K562 (cell line): ENCODE results near the gene CCDC158. TPM values are rescaled to one million over a fixed set of nuclear protein-coding genes. Genes with fewer than 3 reads are reported as not detected.
A peak's percentile ranks its signal among the peaks of the same experiment; 100 is the strongest.

ENCODE experiments used
- CBX1 ChIP-seq: sonication (generic); IDR thresholded peaks from 2 replicates; pipeline ENCODE4 v1.6.1; 2016; ENCODE audit warnings: antibody characterized with exemption, low read depth, mild to moderate bottlenecking
- DPF2 ChIP-seq: fragments of 450-650 bp; IDR thresholded peaks from 2 replicates; pipeline ENCODE4 v1.6.1; 2016
- NBN ChIP-seq: fragments of 450-650 bp; IDR thresholded peaks from 2 replicates; pipeline ENCODE4 v1.6.1; 2016; ENCODE audit warnings: low read depth, mild to moderate bottlenecking
- NFATC3 ChIP-seq: fragments of 450-650 bp; IDR thresholded peaks from 2 replicates; pipeline ENCODE4 v1.6.1; 2017; ENCODE audit warnings: mild to moderate bottlenecking
- NR1H2 ChIP-seq: sonication (generic); formaldehyde crosslinking; IDR thresholded peaks from 2 replicates; pipeline ENCODE4 v1.4.0; 2020; ENCODE audit warnings: mild to moderate bottlenecking, missing genetic modification reagents
- PML ChIP-seq: IDR thresholded peaks from 2 replicates; pipeline ENCODE4 v1.6.1; 2012; ENCODE audit warnings: low read length, inconsistent platforms
- SIX5 ChIP-seq, 2 experiments: IDR thresholded peaks; 2 replicates each; pipeline ENCODE4 v1.6.1; 2011; ENCODE audit warnings: low read length in 2 of 2, borderline replicate concordance in 1 of 2, low read depth in 1 of 2, mild to moderate bottlenecking in 1 of 2, moderate library complexity in 1 of 2; ENCODE audit not compliant: insufficient read depth in 1 of 2
- ZC3H11A ChIP-seq: IDR thresholded peaks from 2 replicates; pipeline ENCODE4 v1.6.1; 2012; ENCODE audit warnings: low read depth, low read length, improper control_type of control experiment
- ZNF384 ChIP-seq: IDR thresholded peaks from 2 replicates; pipeline ENCODE4 v1.6.1; 2012; ENCODE audit warnings: low read depth, low read length, improper control_type of control experiment
- ZNF436 ChIP-seq: fragments of 250-450, 450-650 bp; sonication (Bioruptor Pico); formaldehyde crosslinking; IDR thresholded peaks from 2 replicates; pipeline ENCODE4 v1.7.0; 2020; ENCODE audit warnings: mild to moderate bottlenecking
- ZNF668 ChIP-seq: fragments of 250-450 bp; sonication (Bioruptor Pico); IDR thresholded peaks from 2 replicates; pipeline ENCODE4 v1.8.0; 2022; ENCODE audit warnings: mild to moderate bottlenecking, inconsistent platforms
- polyA plus RNA-seq, 8 experiments: library from polyadenylated mRNA; depleted of rRNA in 4 of 8; stranded (reverse) in 5 of 8; unstranded in 3 of 8; fragments of >200 nt; fragmentation: Nextera tagmentation in 2 of 8; fragmentation: Illumina TruSeq in 1 of 8; extraction: Ambion mirVana in 2 of 8; extraction: Trizol in 1 of 8; gene quantifications; 2 replicates each; pipeline versions ENCODE4 v1.2.1 to v1.2.3, GENCODE V29; 2011 to 2014; ENCODE audit warnings: inconsistent platforms in 1 of 8, missing spikeins in 1 of 8
- total RNA-seq, 7 experiments: library from RNA; depleted of rRNA in 6 of 7; stranded (reverse); fragments of >200 nt in 6 of 7; fragmentation: Illumina TruSeq in 2 of 7; extraction: Trizol in 2 of 7; gene quantifications; 2 replicates each; pipeline versions ENCODE4 v1.2.1 to v1.2.3, GENCODE V29; 2011 to 2021; ENCODE audit warnings: low replicate concordance in 1 of 7
- TF ChIP-seq, protein P1 (sequence below): fragments of 200-600 bp; sonication (generic); IDR thresholded peaks from one replicate; pipeline ENCODE4 v1.6.1; 2012; ENCODE audit warnings: mild to moderate bottlenecking, low read depth, low read length, inconsistent platforms
- TF ChIP-seq, protein P2 (sequence below): fragments of 250-450 bp; sonication (Bioruptor Pico); IDR thresholded peaks from 2 replicates; pipeline ENCODE4 v1.5.0; 2020; ENCODE audit warnings: mild to moderate bottlenecking
- TF ChIP-seq, protein P3 (sequence below): sonication (generic); formaldehyde crosslinking; IDR thresholded peaks from 2 replicates; pipeline ENCODE4 v1.9.0; 2022; ENCODE audit warnings: mild to moderate bottlenecking, missing genetic modification reagents

The CCDC158 gene
- total and polyA plus RNA-seq, 9 of the 15 experiments (the other 6 are each of a cell fraction or from before 2014, with no cell fraction given), result not detected

DNA sequence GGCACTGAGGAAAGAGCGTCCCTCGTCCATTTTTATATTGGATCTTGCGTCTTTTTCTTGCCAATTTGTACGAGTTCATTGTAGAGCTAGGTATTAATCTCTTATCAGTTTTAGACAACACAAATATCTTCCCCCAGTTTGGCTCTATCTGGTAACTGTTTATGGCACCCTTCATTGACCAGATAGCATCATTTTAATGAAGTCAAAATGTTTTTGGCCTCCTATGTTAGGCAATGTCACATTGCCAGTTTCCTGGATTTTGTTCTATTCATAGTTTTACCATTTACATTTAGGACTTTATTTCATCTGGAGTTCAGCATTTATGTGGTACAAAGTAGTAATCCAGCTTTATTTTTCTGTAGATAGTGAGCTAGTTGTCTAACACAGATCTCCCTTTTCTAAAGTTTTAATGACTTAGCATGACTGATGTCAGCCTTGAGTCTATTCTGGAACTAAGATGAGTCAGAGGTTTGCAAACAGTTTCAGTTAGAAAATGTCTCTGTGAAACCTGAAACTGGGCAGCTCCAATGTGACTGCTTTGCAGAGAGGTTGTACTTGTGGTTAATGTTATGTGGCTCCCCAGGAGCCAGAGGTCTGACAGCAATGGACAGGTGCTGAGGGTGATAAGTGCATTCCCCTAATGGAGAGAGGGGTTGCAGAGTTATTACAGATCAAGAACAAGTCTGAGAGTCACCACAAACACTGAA, 119.7 kb downstream of the CCDC158 start (continued):
- TF ChIP-seq, protein P1, sequence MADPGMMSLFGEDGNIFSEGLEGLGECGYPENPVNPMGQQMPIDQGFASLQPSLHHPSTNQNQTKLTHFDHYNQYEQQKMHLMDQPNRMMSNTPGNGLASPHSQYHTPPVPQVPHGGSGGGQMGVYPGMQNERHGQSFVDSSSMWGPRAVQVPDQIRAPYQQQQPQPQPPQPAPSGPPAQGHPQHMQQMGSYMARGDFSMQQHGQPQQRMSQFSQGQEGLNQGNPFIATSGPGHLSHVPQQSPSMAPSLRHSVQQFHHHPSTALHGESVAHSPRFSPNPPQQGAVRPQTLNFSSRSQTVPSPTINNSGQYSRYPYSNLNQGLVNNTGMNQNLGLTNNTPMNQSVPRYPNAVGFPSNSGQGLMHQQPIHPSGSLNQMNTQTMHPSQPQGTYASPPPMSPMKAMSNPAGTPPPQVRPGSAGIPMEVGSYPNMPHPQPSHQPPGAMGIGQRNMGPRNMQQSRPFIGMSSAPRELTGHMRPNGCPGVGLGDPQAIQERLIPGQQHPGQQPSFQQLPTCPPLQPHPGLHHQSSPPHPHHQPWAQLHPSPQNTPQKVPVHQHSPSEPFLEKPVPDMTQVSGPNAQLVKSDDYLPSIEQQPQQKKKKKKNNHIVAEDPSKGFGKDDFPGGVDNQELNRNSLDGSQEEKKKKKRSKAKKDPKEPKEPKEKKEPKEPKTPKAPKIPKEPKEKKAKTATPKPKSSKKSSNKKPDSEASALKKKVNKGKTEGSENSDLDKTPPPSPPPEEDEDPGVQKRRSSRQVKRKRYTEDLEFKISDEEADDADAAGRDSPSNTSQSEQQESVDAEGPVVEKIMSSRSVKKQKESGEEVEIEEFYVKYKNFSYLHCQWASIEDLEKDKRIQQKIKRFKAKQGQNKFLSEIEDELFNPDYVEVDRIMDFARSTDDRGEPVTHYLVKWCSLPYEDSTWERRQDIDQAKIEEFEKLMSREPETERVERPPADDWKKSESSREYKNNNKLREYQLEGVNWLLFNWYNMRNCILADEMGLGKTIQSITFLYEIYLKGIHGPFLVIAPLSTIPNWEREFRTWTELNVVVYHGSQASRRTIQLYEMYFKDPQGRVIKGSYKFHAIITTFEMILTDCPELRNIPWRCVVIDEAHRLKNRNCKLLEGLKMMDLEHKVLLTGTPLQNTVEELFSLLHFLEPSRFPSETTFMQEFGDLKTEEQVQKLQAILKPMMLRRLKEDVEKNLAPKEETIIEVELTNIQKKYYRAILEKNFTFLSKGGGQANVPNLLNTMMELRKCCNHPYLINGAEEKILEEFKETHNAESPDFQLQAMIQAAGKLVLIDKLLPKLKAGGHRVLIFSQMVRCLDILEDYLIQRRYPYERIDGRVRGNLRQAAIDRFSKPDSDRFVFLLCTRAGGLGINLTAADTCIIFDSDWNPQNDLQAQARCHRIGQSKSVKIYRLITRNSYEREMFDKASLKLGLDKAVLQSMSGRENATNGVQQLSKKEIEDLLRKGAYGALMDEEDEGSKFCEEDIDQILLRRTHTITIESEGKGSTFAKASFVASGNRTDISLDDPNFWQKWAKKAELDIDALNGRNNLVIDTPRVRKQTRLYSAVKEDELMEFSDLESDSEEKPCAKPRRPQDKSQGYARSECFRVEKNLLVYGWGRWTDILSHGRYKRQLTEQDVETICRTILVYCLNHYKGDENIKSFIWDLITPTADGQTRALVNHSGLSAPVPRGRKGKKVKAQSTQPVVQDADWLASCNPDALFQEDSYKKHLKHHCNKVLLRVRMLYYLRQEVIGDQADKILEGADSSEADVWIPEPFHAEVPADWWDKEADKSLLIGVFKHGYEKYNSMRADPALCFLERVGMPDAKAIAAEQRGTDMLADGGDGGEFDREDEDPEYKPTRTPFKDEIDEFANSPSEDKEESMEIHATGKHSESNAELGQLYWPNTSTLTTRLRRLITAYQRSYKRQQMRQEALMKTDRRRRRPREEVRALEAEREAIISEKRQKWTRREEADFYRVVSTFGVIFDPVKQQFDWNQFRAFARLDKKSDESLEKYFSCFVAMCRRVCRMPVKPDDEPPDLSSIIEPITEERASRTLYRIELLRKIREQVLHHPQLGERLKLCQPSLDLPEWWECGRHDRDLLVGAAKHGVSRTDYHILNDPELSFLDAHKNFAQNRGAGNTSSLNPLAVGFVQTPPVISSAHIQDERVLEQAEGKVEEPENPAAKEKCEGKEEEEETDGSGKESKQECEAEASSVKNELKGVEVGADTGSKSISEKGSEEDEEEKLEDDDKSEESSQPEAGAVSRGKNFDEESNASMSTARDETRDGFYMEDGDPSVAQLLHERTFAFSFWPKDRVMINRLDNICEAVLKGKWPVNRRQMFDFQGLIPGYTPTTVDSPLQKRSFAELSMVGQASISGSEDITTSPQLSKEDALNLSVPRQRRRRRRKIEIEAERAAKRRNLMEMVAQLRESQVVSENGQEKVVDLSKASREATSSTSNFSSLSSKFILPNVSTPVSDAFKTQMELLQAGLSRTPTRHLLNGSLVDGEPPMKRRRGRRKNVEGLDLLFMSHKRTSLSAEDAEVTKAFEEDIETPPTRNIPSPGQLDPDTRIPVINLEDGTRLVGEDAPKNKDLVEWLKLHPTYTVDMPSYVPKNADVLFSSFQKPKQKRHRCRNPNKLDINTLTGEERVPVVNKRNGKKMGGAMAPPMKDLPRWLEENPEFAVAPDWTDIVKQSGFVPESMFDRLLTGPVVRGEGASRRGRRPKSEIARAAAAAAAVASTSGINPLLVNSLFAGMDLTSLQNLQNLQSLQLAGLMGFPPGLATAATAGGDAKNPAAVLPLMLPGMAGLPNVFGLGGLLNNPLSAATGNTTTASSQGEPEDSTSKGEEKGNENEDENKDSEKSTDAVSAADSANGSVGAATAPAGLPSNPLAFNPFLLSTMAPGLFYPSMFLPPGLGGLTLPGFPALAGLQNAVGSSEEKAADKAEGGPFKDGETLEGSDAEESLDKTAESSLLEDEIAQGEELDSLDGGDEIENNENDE, result no peak
- TF ChIP-seq PML (peak; percentile 89), ZNF384 (no peak), NBN (peak; percentile 81; the same call in 1 of the 2 replicates), NFATC3 (no peak), ZNF436 (CRISPR knock-in tag) (no peak), DPF2 (peak; percentile 97), SIX5 (IDR thresholded peaks at IDR 0.05; ENCODE audit: borderline replicate concordance in 1 of 2, insufficient read depth in 1 of 2, low read depth in 1 of 2, low read length in 2 of 2) (no peak), ZC3H11A (no peak), ZNF668 (CRISPR knock-in tag) (no peak), NR1H2 (CRISPR knock-in tag) (no peak), CBX1 (no peak)
- TF ChIP-seq, protein P2, sequence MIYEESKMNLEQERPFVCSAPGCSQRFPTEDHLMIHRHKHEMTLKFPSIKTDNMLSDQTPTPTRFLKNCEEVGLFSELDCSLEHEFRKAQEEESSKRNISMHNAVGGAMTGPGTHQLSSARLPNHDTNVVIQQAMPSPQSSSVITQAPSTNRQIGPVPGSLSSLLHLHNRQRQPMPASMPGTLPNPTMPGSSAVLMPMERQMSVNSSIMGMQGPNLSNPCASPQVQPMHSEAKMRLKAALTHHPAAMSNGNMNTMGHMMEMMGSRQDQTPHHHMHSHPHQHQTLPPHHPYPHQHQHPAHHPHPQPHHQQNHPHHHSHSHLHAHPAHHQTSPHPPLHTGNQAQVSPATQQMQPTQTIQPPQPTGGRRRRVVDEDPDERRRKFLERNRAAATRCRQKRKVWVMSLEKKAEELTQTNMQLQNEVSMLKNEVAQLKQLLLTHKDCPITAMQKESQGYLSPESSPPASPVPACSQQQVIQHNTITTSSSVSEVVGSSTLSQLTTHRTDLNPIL (CRISPR knock-in tag), result no peak
- TF ChIP-seq, protein P3, sequence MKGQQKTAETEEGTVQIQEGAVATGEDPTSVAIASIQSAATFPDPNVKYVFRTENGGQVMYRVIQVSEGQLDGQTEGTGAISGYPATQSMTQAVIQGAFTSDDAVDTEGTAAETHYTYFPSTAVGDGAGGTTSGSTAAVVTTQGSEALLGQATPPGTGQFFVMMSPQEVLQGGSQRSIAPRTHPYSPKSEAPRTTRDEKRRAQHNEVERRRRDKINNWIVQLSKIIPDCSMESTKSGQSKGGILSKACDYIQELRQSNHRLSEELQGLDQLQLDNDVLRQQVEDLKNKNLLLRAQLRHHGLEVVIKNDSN (CRISPR knock-in tag), result no peak
